H1 (cell line): ENCODE results near the gene ADGRB2.

Experiments
- CTCF ChIP-seq, 3 experiments: IDR thresholded peaks; 1 replicate in 2 of 3; 2 replicates in 1 of 3; pipeline versions ENCODE4 v1.5.1 to v1.6.1; 2011; ENCODE audit warnings: low read length in 3 of 3, mild to moderate bottlenecking in 3 of 3, inconsistent platforms in 2 of 3, low read depth in 1 of 3, moderate library complexity in 1 of 3; ENCODE audit not compliant: insufficient read depth in 1 of 3; ENCODE audit errors: control extremely low read depth in 1 of 3
- EZH2 ChIP-seq: fragments of 200-600 bp; sonication (generic); IDR thresholded peaks from 2 replicates; pipeline ENCODE4 v1.7.1; 2012; ENCODE audit warnings: low read depth, mild to moderate bottlenecking, moderate library complexity, low read length, inconsistent platforms; ENCODE audit not compliant: severe bottlenecking
- RFX5 ChIP-seq: IDR thresholded peaks from 2 replicates; pipeline ENCODE4 v1.6.1; 2011; ENCODE audit warnings: low read depth, low read length, improper control_type of control experiment, borderline replicate concordance
- RXRA ChIP-seq: IDR thresholded peaks from 2 replicates; pipeline ENCODE4 v1.6.1; 2011; ENCODE audit warnings: low read depth, mild to moderate bottlenecking, low read length, moderate library complexity; ENCODE audit not compliant: insufficient read depth
- SIN3A ChIP-seq, 2 experiments: IDR thresholded peaks in 1 of 2; conservative IDR thresholded peaks in 1 of 2; 2 replicates each; pipeline ENCODE4 v1.6.1; 2011 to 2012; ENCODE audit warnings: low read length in 2 of 2, improper control_type of control experiment in 1 of 2, low read depth in 1 of 2, mild to moderate bottlenecking in 1 of 2
- TEAD4 ChIP-seq: IDR thresholded peaks from 2 replicates; pipeline ENCODE4 v1.6.1; 2012; ENCODE audit warnings: low read depth, low read length, inconsistent platforms, mixed read lengths
- YY1 ChIP-seq: IDR thresholded peaks from 2 replicates; pipeline ENCODE4 v1.6.1; 2011; ENCODE audit warnings: low read depth, mild to moderate bottlenecking, low read length

- TF ChIP-seq EZH2 = no peak
- no peak for TF ChIP-seq TEAD4
- TF ChIP-seq RXRA = no peak
- no peak for TF ChIP-seq RFX5
- TF ChIP-seq SIN3A (conservative IDR thresholded peaks at IDR 0.05 in 1 of 2, IDR thresholded peaks at IDR 0.05 in 1 of 2; ENCODE audit: low read depth in 1 of 2, low read length in 2 of 2) = no peak
- TF ChIP-seq YY1 = no peak
- TF ChIP-seq CTCF (IDR thresholded peaks at IDR 0.05; ENCODE audit: control extremely low read depth in 1 of 3, insufficient read depth in 1 of 3, low read depth in 1 of 3, low read length in 3 of 3) = no peak
Observed at GRCh38 chr1:31774495-31774894, 10.4 kb upstream of the ADGRB2 start.
